Gastroesophageal sphincter (tissue), 4 donors: ENCODE measurements around the gene ZBTB46. TPM values are rescaled to one million over a fixed set of nuclear protein-coding genes. Genes with fewer than 3 reads are reported as not detected.

Source experiments
- ATAC-seq: fragments of 150-250 bp; one replicate; pipeline ENCODE4 v1.9.1; 2016; ENCODE audit warnings: mild to moderate bottlenecking, moderate library complexity
- H3K27ac ChIP-seq, 4 donors: fragments of 200-600 bp; sonication (generic) in 3 of 4; 1 replicate in 3 of 4; 2 replicates in 1 of 4; pipeline ENCODE4 v1.5.1; 2016 to 2019
- H3K27me3 ChIP-seq: fragments of 200-600 bp; sonication (generic); one replicate; pipeline ENCODE4 v1.5.1; 2019
- H3K36me3 ChIP-seq, 2 donors: fragments of 200-600 bp; sonication (generic); one replicate each; pipeline ENCODE4 v1.5.1; 2019; ENCODE audit warnings: control low read depth in 1 of 2
- H3K4me1 ChIP-seq, 3 donors: fragments of 200-600 bp; sonication (generic); 1 replicate in 2 of 3; 2 replicates in 1 of 3; pipeline ENCODE4 v1.5.1; 2016 to 2019; ENCODE audit warnings: control low read depth in 2 of 3
- H3K4me3 ChIP-seq, 2 donors: fragments of 200-600 bp; sonication (generic); one replicate each; pipeline ENCODE4 v1.5.1; 2019; ENCODE audit warnings: mild to moderate bottlenecking in 1 of 2, moderate library complexity in 1 of 2
- H3K9me3 ChIP-seq, 3 donors: fragments of 200-600 bp; sonication (generic); one replicate each; pipeline ENCODE4 v1.5.1; 2017 to 2019; ENCODE audit warnings: control low read depth in 2 of 3
- EP300 ChIP-seq: sonication (generic); formaldehyde crosslinking; IDR thresholded peaks from one replicate; pipeline ENCODE4 v1.6.1; 2017; ENCODE audit warnings: antibody characterized with exemption, mild to moderate bottlenecking
- POLR2A ChIP-seq, 2 donors: fragments of 450-650 bp; IDR thresholded peaks; one replicate each; pipeline ENCODE4 v1.6.1; 2017; ENCODE audit warnings: antibody characterized with exemption in 2 of 2, mild to moderate bottlenecking in 2 of 2, moderate library complexity in 1 of 2
- POLR2AphosphoS5 ChIP-seq: sonication (generic); formaldehyde crosslinking; IDR thresholded peaks from one replicate; pipeline ENCODE4 v1.6.1; 2017; ENCODE audit warnings: antibody characterized with exemption
- WGBS, 2 donors: methylation state at CpG; one replicate each; pipeline ENCODE4 v1.1.5; 2018; ENCODE audit warnings: low coverage in 1 of 2; 5-methylcytosine and 5-hydroxymethylcytosine counted together
- total RNA-seq, 4 donors: library from RNA; depleted of rRNA; stranded (reverse); fragments of >200 nt; gene quantifications; one replicate each; pipeline ENCODE4 v1.1.0, GENCODE V29; 2016
- TF ChIP-seq, protein P1 (sequence below), 4 experiments: fragments of 200-600 bp in 2 of 4; fragments of 450-650 bp in 2 of 4; sonication (generic) in 1 of 4; IDR thresholded peaks; one replicate each; pipeline ENCODE4 v1.5.1; 2017 to 2019; ENCODE audit warnings: antibody characterized with exemption in 4 of 4, mild to moderate bottlenecking in 2 of 4, moderate library complexity in 2 of 4

The ZBTB46 gene
- total RNA-seq, 4 donors from 2014 or later: 8.1 to 13.8 (median 10.2) TPM

DNA sequence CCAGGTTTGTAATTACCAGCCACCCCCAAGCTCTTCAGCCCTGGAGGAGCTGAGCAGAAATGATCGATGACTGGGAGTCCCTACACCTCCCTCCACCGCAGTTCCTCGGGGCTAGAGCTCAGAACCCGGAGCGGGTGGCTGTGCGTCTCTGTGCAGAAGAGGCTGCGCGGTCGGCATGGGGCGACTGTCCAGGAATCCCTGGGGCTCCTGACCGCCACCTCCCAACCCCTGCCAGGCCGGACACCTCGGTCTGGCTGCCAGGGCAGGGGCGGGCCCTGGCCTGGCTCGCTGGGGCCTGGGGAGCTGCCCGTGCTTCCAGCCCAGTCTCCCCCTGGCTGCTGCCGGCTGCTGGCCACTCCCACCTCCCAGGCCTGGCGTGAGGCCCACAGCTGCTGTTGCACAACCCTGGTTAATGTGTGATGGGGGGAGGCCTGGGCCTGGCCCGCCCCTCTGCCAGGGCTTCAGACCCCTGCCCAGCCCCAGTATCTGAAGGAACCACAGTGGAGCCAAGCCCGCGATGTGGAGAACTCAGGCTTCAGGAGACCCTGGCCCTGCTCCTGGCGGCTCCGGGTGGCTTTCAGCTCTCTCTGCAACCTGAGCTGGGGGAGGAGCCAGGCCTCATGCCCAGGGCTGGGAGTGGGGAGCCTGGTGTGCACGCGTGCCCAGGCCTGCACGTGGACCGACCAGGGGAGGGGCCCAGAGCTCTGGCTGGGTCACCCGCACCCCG, 90.3 kb downstream of the ZBTB46 start:
- H3K27ac ChIP-seq: peak overlapping the region; percentile 69 to 98 (median 96)
- WGBS, 2 donors: no CpG with 5 or more reads among the region's 29 CpGs
- H3K9me3 ChIP-seq: no peaks in the 10 kb centered on the region
- H3K4me3 ChIP-seq: peak overlapping the region; percentile 64 to 82
- H3K4me1 ChIP-seq: peaks cover 0 to 57% (median 31%) of the 10 kb centered on the region in 3 donors
- H3K36me3 ChIP-seq: peaks cover 0 to 49% of the 10 kb centered on the region in 2 donors
- ATAC-seq: peak; percentile 83
- TF ChIP-seq POLR2AphosphoS5 (peak; percentile 83), EP300 (no peak), POLR2A (IDR thresholded peaks at IDR 0.05) (peak; percentile 28 to 43)
- TF ChIP-seq, protein P1, sequence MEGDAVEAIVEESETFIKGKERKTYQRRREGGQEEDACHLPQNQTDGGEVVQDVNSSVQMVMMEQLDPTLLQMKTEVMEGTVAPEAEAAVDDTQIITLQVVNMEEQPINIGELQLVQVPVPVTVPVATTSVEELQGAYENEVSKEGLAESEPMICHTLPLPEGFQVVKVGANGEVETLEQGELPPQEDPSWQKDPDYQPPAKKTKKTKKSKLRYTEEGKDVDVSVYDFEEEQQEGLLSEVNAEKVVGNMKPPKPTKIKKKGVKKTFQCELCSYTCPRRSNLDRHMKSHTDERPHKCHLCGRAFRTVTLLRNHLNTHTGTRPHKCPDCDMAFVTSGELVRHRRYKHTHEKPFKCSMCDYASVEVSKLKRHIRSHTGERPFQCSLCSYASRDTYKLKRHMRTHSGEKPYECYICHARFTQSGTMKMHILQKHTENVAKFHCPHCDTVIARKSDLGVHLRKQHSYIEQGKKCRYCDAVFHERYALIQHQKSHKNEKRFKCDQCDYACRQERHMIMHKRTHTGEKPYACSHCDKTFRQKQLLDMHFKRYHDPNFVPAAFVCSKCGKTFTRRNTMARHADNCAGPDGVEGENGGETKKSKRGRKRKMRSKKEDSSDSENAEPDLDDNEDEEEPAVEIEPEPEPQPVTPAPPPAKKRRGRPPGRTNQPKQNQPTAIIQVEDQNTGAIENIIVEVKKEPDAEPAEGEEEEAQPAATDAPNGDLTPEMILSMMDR (IDR thresholded peaks at IDR 0.05): peak in 1 of 4 experiments; percentile 76
- no peaks in the 10 kb centered on the region for H3K27me3 ChIP-seq

DNA sequence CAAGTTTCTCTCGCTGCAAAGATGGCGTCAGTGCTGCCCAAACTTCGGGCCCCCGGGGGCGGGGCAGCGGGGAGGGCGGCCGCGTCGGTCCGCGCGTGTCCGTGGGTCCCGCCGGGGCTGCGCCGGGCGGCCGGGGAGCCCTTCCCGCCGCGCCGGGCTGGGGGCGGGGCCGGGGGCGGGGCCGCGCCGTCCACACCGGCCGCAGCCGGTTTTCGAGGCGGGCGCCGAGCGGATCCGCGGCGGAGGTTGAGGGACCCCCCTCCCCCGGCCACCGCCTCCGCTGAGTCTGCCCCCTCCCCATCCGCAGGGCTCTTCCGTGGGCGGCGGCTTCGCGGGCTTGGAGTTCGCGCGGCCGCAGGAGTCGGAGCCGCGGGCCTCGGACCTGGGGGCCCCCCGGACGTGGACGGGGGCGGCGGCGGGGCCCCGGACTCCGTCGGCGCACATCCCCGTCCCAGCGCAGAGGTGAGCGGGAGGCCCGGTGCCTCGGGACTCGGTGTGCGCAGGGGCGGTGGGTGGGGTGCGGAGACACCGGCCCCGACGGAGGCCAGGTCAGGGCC, 90.9 kb downstream of the ZBTB46 start:
- WGBS, 2 donors: no CpG with 5 or more reads among the region's 80 CpGs
- peak; percentile 25 for ATAC-seq
- H3K4me3 ChIP-seq: peak overlapping the region; percentile 64 to 82
- H3K9me3 ChIP-seq: no peaks in the 10 kb centered on the region
- no peak for TF ChIP-seq POLR2A (IDR thresholded peaks at IDR 0.05)
- no peak for TF ChIP-seq EP300
- TF ChIP-seq, protein P1 (IDR thresholded peaks at IDR 0.05): no peak
- no peak for TF ChIP-seq POLR2AphosphoS5
- peaks cover 0 to 57% (median 31%) of the 10 kb centered on the region in 3 donors for H3K4me1 ChIP-seq
- H3K36me3 ChIP-seq: peaks cover 0 to 49% of the 10 kb centered on the region in 2 donors
- no peaks in the 10 kb centered on the region for H3K27me3 ChIP-seq
- peak overlapping the region; percentile 69 to 98 (median 96) for H3K27ac ChIP-seq

DNA sequence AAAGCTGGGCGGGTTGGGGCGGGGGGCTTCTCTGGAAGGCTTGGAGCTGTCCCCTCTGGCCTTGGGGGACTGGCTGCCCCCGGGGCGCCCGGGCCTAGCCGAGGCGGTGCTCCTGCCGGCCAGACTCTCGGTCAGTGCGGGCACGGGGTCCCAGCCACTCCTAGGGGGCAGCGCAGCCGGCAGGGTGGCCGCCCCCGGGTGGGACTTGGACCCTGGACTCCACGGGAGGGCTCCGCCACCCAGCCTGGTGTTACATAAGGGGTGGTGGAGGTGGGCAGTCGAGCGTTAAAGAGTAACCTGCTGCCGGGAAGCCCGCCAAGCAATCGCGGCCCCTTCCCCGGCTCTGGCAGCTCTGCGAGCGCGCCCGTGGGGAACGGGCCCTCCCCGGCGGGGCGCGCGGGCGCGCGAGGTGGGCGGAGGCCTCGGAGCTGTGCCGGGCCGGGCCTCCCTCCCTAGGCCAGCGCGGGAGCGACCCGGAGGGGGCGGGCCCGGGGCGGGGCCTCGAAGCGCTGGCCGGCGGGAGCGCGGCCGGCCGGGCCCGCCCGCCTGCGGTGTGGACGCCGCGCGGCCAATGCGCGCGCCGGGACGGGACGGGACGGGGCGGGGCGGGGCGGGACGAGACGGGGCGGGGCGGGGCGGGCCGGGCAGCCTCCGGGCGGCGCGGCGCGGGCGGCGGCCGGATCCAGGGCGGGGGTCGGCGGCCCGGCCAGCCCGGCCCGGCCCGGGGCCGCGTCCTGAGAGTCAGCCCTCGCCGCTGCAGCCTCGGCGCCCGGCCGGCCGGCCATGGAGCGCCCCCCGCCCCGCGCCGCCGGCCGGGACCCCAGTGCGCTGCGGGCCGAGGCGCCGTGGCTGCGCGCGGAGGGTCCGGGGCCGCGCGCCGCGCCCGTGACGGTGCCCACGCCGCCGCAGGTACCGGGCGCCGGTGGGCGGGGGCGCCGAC, 91.7 kb downstream of the ZBTB46 start, which contains the start of gene SLC2A4RG:
Gene SLC2A4RG (plus strand): TSS at position 647 of the 940 bp plus-strand sequence. CDS start 137 bp downstream, at position 784.
- Histone ChIP-seq H3K27me3 (no peaks in the 10 kb centered on the region), H3K4me3 (peak within 1 kb of the TSS; percentile 64 to 82), H3K36me3 (peaks cover 0 to 54% of the 10 kb centered on the region in 2 donors), H3K4me1 (peaks cover 0 to 57% (median 31%) of the 10 kb centered on the region in 3 donors), H3K27ac (peak within 1 kb of the TSS; percentile 69 to 98 (median 96)), H3K9me3 (no peaks in the 10 kb centered on the region)
- ATAC-seq: peak; percentile 85
- no CpG with 5 or more reads among the region's 136 CpGs for WGBS, 2 donors
- TF ChIP-seq, protein P1 (IDR thresholded peaks at IDR 0.05): no peak
- no peak for TF ChIP-seq EP300
- TF ChIP-seq POLR2AphosphoS5: no peak
- peak in 1 of 2 donors; percentile 31 for TF ChIP-seq POLR2A (IDR thresholded peaks at IDR 0.05)

DNA sequence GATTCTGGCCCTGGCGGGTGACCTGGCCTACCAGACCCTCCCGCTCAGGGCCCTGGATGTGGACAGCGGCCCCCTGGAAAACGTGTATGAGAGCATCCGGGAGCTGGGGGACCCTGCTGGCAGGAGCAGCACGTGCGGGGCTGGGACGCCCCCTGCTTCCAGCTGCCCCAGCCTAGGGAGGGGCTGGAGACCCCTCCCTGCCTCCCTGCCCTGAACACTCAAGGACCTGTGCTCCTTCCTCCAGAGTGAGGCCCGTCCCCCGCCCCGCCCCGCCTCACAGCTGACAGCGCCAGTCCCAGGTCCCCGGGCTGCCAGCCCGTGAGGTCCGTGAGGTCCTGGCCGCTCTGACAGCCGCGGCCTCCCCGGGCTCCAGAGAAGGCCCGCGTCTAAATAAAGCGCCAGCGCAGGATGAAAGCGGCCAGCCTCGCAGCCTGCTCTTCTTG, 92.4 kb downstream of the ZBTB46 start:
- Histone ChIP-seq H3K4me1 (peaks cover 0 to 57% (median 31%) of the 10 kb centered on the region in 3 donors), H3K27ac (peak overlapping the region; percentile 47 to 98 (median 88)), H3K4me3 (peak overlapping the region; percentile 33 to 82), H3K9me3 (no peaks in the 10 kb centered on the region), H3K27me3 (no peaks in the 10 kb centered on the region), H3K36me3 (peaks cover 0 to 55% of the 10 kb centered on the region in 2 donors)
- TF ChIP-seq EP300: no peak
- TF ChIP-seq, protein P1 (IDR thresholded peaks at IDR 0.05): no peak
- WGBS, 2 donors: no CpG with 5 or more reads among the region's 26 CpGs
- ATAC-seq: no peak
